Activated CD8-positive, alpha-beta memory T cell treated with anti-CD3 and anti-CD28 coated beads, Interleukin-2, amount 10 ng/mL, durations not matched to agents 7 days and 5 days (primary cell): ENCODE measurements around the gene IGFBP1. TPM values are rescaled to one million over a fixed set of nuclear protein-coding genes. Genes with fewer than 3 reads are reported as not detected.
A peak's percentile ranks its signal among the peaks of the same experiment; 100 is the strongest.
"Not testable (repeated sequence)": the region's sequence is repeated elsewhere in the genome, so short reads cannot be mapped to it uniquely, and the experiment has no call there.

Source experiments
- ATAC-seq: fragments of 150-1000 bp; cut with Tn5 transposase; one replicate; pipeline ENCODE4 v1.10.0; 2021; ENCODE audit warnings: moderate library complexity
- CTCF ChIA-PET: fragments of 350-600 bp; sonication (Branson Sonifier 250); formaldehyde crosslinking; loops from one replicate; lab custom pipeline; 2021; ENCODE audit warnings: antibody characterized with exemption; lab: Charles Lee
- DNase-seq: peaks from one replicate; pipeline ENCODE4 v3.0.0-alpha.2; 2020
- H3K27ac Mint-ChIP-seq: one replicate; pipeline ENCODE4 v1.8.0; 2021; ENCODE audit warnings: mild to moderate bottlenecking, mixed read lengths
- H3K27me3 Mint-ChIP-seq: one replicate; pipeline ENCODE4 v1.8.0; 2021; ENCODE audit warnings: mixed read lengths
- H3K36me3 Mint-ChIP-seq: one replicate; pipeline ENCODE4 v1.8.0; 2021; ENCODE audit warnings: mild to moderate bottlenecking, mixed read lengths
- H3K4me1 Mint-ChIP-seq: one replicate; pipeline ENCODE4 v1.8.0; 2021; ENCODE audit warnings: mixed read lengths
- H3K4me3 Mint-ChIP-seq: one replicate; pipeline ENCODE4 v1.8.0; 2021; ENCODE audit warnings: mild to moderate bottlenecking, moderate library complexity, mixed read lengths
- H3K9me3 Mint-ChIP-seq: one replicate; pipeline ENCODE4 v1.8.0; 2022; ENCODE audit warnings: low read depth, mixed read lengths
- total RNA-seq, 2 experiments: library from RNA; stranded (reverse); gene quantifications; one replicate each; pipeline ENCODE4 v1.2.3, GENCODE V29; 2021

The IGFBP1 gene
- total RNA-seq, 2 experiments from 2014 or later, result not detected

- ATAC-seq (no peak), DNase-seq (no peak)
- peak overlapping the region; percentile 10 for H3K27ac Mint-ChIP-seq
- peaks cover 7% of the 10 kb centered on the region for H3K9me3 Mint-ChIP-seq
- peaks cover 4% of the 10 kb centered on the region for H3K27me3 Mint-ChIP-seq
- H3K4me3 Mint-ChIP-seq, result no peak overlapping the region
- H3K36me3 Mint-ChIP-seq, result peaks cover 4% of the 10 kb centered on the region
- CTCF ChIA-PET, result interaction anchor here (1.5 to 1.6 kb wide), 2 partner anchors 17 to 19 kb away, joined by 3 to 11 read pairs; no protein-coding TSS in a partner anchor
- peaks cover 15% of the 10 kb centered on the region for H3K4me1 Mint-ChIP-seq
These were observed 51.3 kb downstream of the IGFBP1 start for GRCh38 chr7:45939574-45939973.

GRCh38 chr7:45940237-45940781, 52.0 kb downstream of the IGFBP1 start:
- ATAC-seq, result peak; percentile 53
- peaks cover 15% of the 10 kb centered on the region for H3K4me1 Mint-ChIP-seq
- peak overlapping the region; percentile 61 for H3K4me3 Mint-ChIP-seq
- CTCF ChIA-PET, result interaction anchor here (0.7 to 1.6 kb wide), 3 partner anchors 17 to 22 kb away, joined by 3 to 11 read pairs (median 3); no protein-coding TSS in a partner anchor
- H3K36me3 Mint-ChIP-seq, H3K27me3 Mint-ChIP-seq, H3K9me3 Mint-ChIP-seq: not testable (repeated sequence)
- H3K27ac Mint-ChIP-seq, result peak overlapping the region; percentile 76
- peak; percentile 78 for DNase-seq

DNA sequence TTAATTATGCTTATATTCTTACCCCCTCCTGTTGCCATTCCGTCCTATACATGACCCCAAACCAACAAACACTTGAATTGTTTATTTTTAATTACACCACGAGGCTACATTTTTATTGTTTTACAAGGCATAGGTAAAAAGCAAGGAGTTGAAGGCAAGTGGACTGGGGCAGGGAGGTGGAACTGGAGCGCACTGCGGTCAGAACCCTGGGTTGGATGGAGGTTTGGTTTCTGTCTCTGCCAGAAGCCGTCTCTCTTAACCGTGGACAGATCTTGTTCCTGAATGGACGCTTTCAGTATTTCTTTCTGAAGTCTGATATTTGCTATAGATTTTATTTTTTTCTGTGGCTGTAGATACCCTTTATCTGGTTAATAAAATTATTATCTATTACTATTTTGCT, 52.7 kb downstream of the IGFBP1 start:
- peak overlapping the region; percentile 61 for H3K4me3 Mint-ChIP-seq
- no peak for ATAC-seq
- peaks cover 4% of the 10 kb centered on the region for H3K36me3 Mint-ChIP-seq
- peaks cover 7% of the 10 kb centered on the region for H3K9me3 Mint-ChIP-seq
- H3K27ac Mint-ChIP-seq, result no peak overlapping the region
- CTCF ChIA-PET, result interaction anchor here (1.5 kb wide), 1 partner anchor 18 kb away, joined by 11 read pairs; no protein-coding TSS in a partner anchor
- DNase-seq, result no peak
- H3K27me3 Mint-ChIP-seq, result peaks cover 4% of the 10 kb centered on the region
- H3K4me1 Mint-ChIP-seq, result peaks cover 15% of the 10 kb centered on the region

Other genes with a start within 250 kb of the IGFBP1 start
- gene CCDC201, start 15.4 kb upstream of the IGFBP1 start, total RNA-seq, result not detected
- 10 to 100 TPM; 10.5 to 17.8 TPM for gene IGFBP3, start 32.8 kb downstream of the IGFBP1 start, total RNA-seq